HFFc6 (cell line): Measurements from ENCODE around the gene SRSF8. TPM values are rescaled to one million over a fixed set of nuclear protein-coding genes. Genes with fewer than 3 reads are reported as not detected.

Experiments
- DNase-seq: peaks from one replicate; pipeline ENCODE4 v3.0.0-alpha.2; 2018
- H3K27ac Mint-ChIP-seq: 2 replicates; pipeline ENCODE4 v1.8.0; 2020; ENCODE audit warnings: mild to moderate bottlenecking, mixed read lengths
- H3K27me3 Mint-ChIP-seq: 2 replicates; pipeline ENCODE4 v1.8.0; 2021; ENCODE audit warnings: mild to moderate bottlenecking, moderate library complexity, mixed read lengths; ENCODE audit not compliant: insufficient read depth
- H3K36me3 Mint-ChIP-seq: 2 replicates; pipeline ENCODE4 v1.8.0; 2021; ENCODE audit warnings: low read depth, mixed read lengths
- H3K4me1 Mint-ChIP-seq: 2 replicates; pipeline ENCODE4 v1.8.0; 2020; ENCODE audit warnings: low read depth, mixed read lengths
- H3K4me3 Mint-ChIP-seq: 2 replicates; pipeline ENCODE4 v1.8.0; 2020; ENCODE audit warnings: mild to moderate bottlenecking, moderate library complexity, mixed read lengths
- H3K9me3 Mint-ChIP-seq: 2 replicates; pipeline ENCODE4 v1.8.0; 2020; ENCODE audit warnings: mild to moderate bottlenecking, mixed read lengths
- CTCF ChIP-seq: fragments of 200-600 bp; sonication (generic); IDR thresholded peaks from 2 replicates; pipeline ENCODE4 v1.5.0; 2021; ENCODE audit warnings: antibody characterized with exemption, mild to moderate bottlenecking
- total RNA-seq, 6 experiments: library from RNA; stranded (reverse); fragmentation: NEBNext Ultra II Directional; extraction: Animal tissue kit (Norgen Biotek cat#: 25700); gene quantifications; 2 replicates in 1 of 6; 3 replicates in 5 of 6; pipeline ENCODE4 v1.2.3, GENCODE V29; 2021

SRSF8 gene
- total RNA-seq, 6 experiments from 2014 or later: 27.7 to 35.6 (median 32.6) TPM

DNA sequence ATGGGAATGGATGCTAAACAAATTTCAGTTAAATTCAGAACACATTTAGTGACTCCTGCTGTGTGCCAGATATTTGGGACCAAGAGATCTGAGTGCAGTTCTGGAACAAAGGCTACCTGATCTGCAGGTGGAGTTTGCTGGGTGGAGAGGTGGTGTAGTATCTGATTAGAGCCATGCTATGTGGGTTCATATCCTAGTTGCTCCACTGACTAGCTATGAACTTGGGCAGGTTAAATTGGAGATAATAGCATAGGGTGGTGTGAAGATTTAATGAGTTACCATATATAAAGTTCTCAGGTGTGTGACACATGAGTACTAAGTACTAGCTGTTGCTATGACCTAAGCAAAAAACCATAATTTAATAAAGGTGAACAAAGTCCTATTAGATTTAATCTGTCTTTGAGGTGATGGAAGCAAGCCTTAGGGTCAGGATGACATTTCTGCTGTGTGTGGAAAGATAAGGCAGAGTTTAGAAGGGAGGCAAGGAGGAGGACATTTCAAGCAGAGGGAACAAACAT is 25.0 kb downstream of the SRSF8 start:
- no peak for TF ChIP-seq CTCF
- Mint-ChIP-seq H3K4me3 (peak overlapping the region; percentile 1; the same call in 1 of the 2 replicates), H3K4me1 (peaks cover 57% of the 10 kb centered on the region), H3K27ac (0 out of 2 replicates have a peak overlapping the region, but pooled peaks have one; percentile 12), H3K27me3 (no peaks in the 10 kb centered on the region; the same call in 1 of the 2 replicates), H3K9me3 (no peaks in the 10 kb centered on the region), H3K36me3 (no peaks in the 10 kb centered on the region)
- no peak for DNase-seq

- Mint-ChIP-seq H3K4me3 (peak overlapping the region; percentile 32; the same call in 1 of the 2 replicates), H3K9me3 (no peaks in the 10 kb centered on the region), H3K27me3 (no peaks in the 10 kb centered on the region), H3K27ac (peak overlapping the region; percentile 77), H3K36me3 (no peaks in the 10 kb centered on the region), H3K4me1 (peaks cover 62% of the 10 kb centered on the region)
- TF ChIP-seq CTCF: peak; percentile 78
- DNase-seq: peak; percentile 73
Observed at GRCh38 chr11:95092549-95093324, 26.0 kb downstream of the SRSF8 start.

GRCh38 chr11:95093548-95093947 is 26.8 kb downstream of the SRSF8 start:
- TF ChIP-seq CTCF: no peak
- no peaks in the 10 kb centered on the region for H3K9me3 Mint-ChIP-seq
- H3K36me3 Mint-ChIP-seq: no peaks in the 10 kb centered on the region
- peak overlapping the region; percentile 77 for H3K27ac Mint-ChIP-seq
- H3K4me1 Mint-ChIP-seq: peaks cover 63% of the 10 kb centered on the region
- no peaks in the 10 kb centered on the region for H3K27me3 Mint-ChIP-seq
- no peak for DNase-seq
- peak overlapping the region; percentile 32; the same call in 1 of the 2 replicates for H3K4me3 Mint-ChIP-seq

GRCh38 chr11:95095858-95096587 is 29.3 kb downstream of the SRSF8 start:
- Mint-ChIP-seq H3K4me1 (peaks cover 54% of the 10 kb centered on the region), H3K27me3 (no peaks in the 10 kb centered on the region), H3K4me3 (peak overlapping the region; percentile 59; the same call in 1 of the 2 replicates), H3K36me3 (no peaks in the 10 kb centered on the region), H3K27ac (peak overlapping the region; percentile 16; the same call in 1 of the 2 replicates), H3K9me3 (no peaks in the 10 kb centered on the region)
- TF ChIP-seq CTCF: no peak
- peak; percentile 26 for DNase-seq

- Mint-ChIP-seq H3K9me3 (no peaks in the 10 kb centered on the region), H3K27me3 (no peaks in the 10 kb centered on the region), H3K4me1 (peaks cover 42% of the 10 kb centered on the region), H3K27ac (no peak overlapping the region), H3K36me3 (no peaks in the 10 kb centered on the region), H3K4me3 (no peak overlapping the region)
- TF ChIP-seq CTCF: no peak
- DNase-seq: no peak
Observed at GRCh38 chr11:95097209-95097608, 30.5 kb downstream of the SRSF8 start.
